Stomach (tissue), 4 donors: Measurements from ENCODE around the gene OR1A2.

ENCODE experiments used
- CTCF ChIP-seq, 7 experiments: fragments of 450-650 bp in 4 of 7; fragments of 200-600 bp in 3 of 7; sonication (generic) in 3 of 7; IDR thresholded peaks; one replicate each; pipeline ENCODE4 v1.5.1; 2016 to 2019; ENCODE audit warnings: antibody characterized with exemption in 7 of 7, control low read depth in 2 of 7, mild to moderate bottlenecking in 1 of 7
- POLR2A ChIP-seq, 4 donors: fragments of 450-650 bp; IDR thresholded peaks; one replicate each; pipeline ENCODE4 v1.6.1; 2016; ENCODE audit warnings: antibody characterized with exemption in 4 of 4, control low read depth in 2 of 4, mild to moderate bottlenecking in 1 of 4, moderate library complexity in 1 of 4
- POLR2AphosphoS5 ChIP-seq, 3 donors: sonication (generic); formaldehyde crosslinking; IDR thresholded peaks; one replicate each; pipeline ENCODE4 v1.6.1; 2016; ENCODE audit warnings: antibody characterized with exemption in 3 of 3

DNA sequence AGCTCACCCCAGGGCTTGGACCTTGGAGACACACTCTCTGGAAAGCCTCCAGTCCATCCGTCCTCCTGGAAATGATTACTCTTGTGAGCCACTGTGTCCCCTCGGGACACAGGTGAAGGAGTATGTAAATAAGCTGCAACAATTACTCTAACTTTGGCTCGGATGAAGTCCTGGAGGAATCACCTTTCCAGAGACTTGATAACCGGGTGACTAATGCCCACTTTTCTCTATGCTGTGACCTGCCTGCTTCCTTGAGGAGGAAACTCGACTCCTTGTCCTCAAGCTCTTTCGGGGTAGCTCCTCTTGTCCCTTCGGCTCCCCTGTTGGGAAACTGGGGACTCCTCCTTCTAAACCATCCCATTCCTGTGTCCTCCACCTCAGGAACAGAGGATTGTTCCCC lies 10.0 kb downstream of the OR1A2 start, which contains the start of gene OR1A1:
- TF ChIP-seq CTCF (IDR thresholded peaks at IDR 0.05) (no peak), POLR2A (IDR thresholded peaks at IDR 0.05) (no peak), POLR2AphosphoS5 (IDR thresholded peaks at IDR 0.05) (no peak)
